OCI-LY3 (cell line): ENCODE measurements around the gene PLXNC1.

Source experiments
- H2AFZ ChIP-seq: fragments of 200-600, 300-600 bp; shearing (Covaris generic); 2 replicates; pipeline ENCODE4 v1.6.0; 2014; ENCODE audit warnings: antibody characterized with exemption, low read depth, low read length
- H3K27ac ChIP-seq: fragments of 200-600, 300-600 bp; sonication (generic); 2 replicates; pipeline ENCODE4 v1.5.1; 2014; ENCODE audit warnings: mild to moderate bottlenecking, low read length, moderate library complexity, mixed read lengths
- H3K27me3 ChIP-seq: fragments of 200-600, 300-600 bp; sonication (generic); 2 replicates; pipeline ENCODE4 v1.6.1; 2014; ENCODE audit warnings: low read depth, low read length, mixed read lengths
- H3K36me3 ChIP-seq: fragments of 200-600, 300-600 bp; sonication (generic); replicated peaks from 2 replicates; pipeline ENCODE3; 2014; ENCODE audit warnings: low read depth, low read length, mixed read lengths
- H3K4me1 ChIP-seq: fragments of 300-600, 200-600 bp; sonication (generic); 2 replicates; pipeline ENCODE4 v1.6.1; 2014; ENCODE audit warnings: low read length, mixed read lengths
- H3K4me2 ChIP-seq: fragments of 200-600, 300-600 bp; sonication (generic); 2 replicates; pipeline ENCODE4 v1.6.1; 2014; ENCODE audit warnings: low read length, mixed read lengths
- H3K4me3 ChIP-seq: fragments of 300-600, 200-600 bp; sonication (generic); 2 replicates; pipeline ENCODE4 v1.5.1; 2014; ENCODE audit warnings: antibody characterized with exemption, mild to moderate bottlenecking, low read length, moderate library complexity
- H3K79me2 ChIP-seq: fragments of 300-600, 200-600 bp; shearing (Covaris generic); 2 replicates; pipeline ENCODE4 v1.6.1; 2014; ENCODE audit warnings: mild to moderate bottlenecking, low read length, mixed read lengths
- H3K9ac ChIP-seq: fragments of 300-600, 200-600 bp; shearing (Covaris generic); 2 replicates; pipeline ENCODE4 v1.6.0; 2014; ENCODE audit warnings: mild to moderate bottlenecking, low read length, moderate library complexity
- H3K9me3 ChIP-seq: fragments of 200-600, 300-600 bp; shearing (Covaris generic); 2 replicates; pipeline ENCODE4 v1.6.1; 2014; ENCODE audit warnings: low read length, mixed read lengths; ENCODE audit not compliant: insufficient read depth
- H4K20me1 ChIP-seq: fragments of 200-600, 300-600 bp; sonication (generic); 2 replicates; pipeline ENCODE4 v1.6.1; 2016; ENCODE audit warnings: low read length, mixed read lengths; ENCODE audit not compliant: insufficient read depth
- CTCF ChIP-seq: fragments of 200-600, 300-600 bp; sonication (generic); IDR thresholded peaks from 2 replicates; pipeline ENCODE4 v1.5.1; 2014; ENCODE audit warnings: antibody characterized with exemption, low read length, low read depth
- EZH2phosphoT487 ChIP-seq: fragments of 200-600 bp; shearing (Covaris generic); IDR thresholded peaks from 2 replicates; pipeline ENCODE4 v1.6.1; 2018; ENCODE audit warnings: antibody characterized with exemption, mixed run types, low read depth

The PLXNC1 gene

DNA sequence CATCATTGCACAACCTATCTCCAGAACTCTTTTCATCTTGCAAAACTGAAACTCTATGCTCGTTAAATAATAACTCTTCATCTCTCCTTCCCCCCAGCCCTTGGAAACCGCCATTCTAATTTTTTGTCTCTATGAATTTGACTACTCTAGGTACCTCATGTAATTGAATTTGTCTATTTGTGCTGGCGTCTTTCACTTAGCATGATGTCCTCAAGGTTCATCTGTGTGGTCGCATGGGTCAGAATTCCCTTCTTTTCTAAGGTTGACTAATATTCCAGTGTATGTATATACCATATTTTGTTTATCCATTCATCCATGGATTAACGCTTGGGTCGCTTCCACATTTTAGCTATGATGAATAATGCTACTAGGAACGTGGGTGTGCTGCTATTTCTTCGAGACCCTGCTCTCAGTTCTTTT lies 80.1 kb downstream of the PLXNC1 start:
- Histone ChIP-seq H3K27ac (no peak overlapping the region), H3K36me3 (no peaks in the 10 kb centered on the region), H3K27me3 (peaks cover 60% of the 10 kb centered on the region), H3K9me3 (no peaks in the 10 kb centered on the region), H3K4me3 (peak overlapping the region; percentile 67), H4K20me1 (no peaks in the 10 kb centered on the region), H3K4me2 (peak overlapping the region; percentile 75), H2AFZ (no peak overlapping the region), H3K9ac (no peak overlapping the region), H3K4me1 (peaks cover 30% of the 10 kb centered on the region), H3K79me2 (no peaks in the 10 kb centered on the region)
- TF ChIP-seq EZH2phosphoT487 = no peak
- TF ChIP-seq CTCF = no peak

DNA sequence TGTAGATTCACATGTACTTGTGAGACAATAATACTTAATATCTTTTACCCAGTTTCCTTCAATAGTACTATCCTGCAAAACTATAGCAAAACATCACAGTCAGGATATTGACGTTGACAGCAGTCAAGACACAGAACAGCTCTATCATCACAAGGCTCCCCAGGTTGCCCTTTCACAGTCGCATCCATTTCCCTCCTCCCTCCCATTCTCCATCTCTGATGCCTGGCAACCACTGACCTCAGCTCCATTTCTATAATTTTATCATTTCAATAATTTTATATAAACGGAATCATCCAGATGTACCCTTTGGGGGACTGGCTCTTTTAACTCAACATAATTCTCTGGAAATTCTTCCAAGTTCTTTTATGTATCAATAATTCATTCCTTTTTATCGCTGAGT lies 81.5 kb downstream of the PLXNC1 start:
- H3K9me3 ChIP-seq = no peaks in the 10 kb centered on the region
- no peak overlapping the region for H3K4me3 ChIP-seq
- no peak overlapping the region for H2AFZ ChIP-seq
- H3K79me2 ChIP-seq = no peaks in the 10 kb centered on the region
- peaks cover 30% of the 10 kb centered on the region for H3K4me1 ChIP-seq
- H3K27me3 ChIP-seq = peaks cover 50% of the 10 kb centered on the region
- H3K9ac ChIP-seq = no peak overlapping the region
- TF ChIP-seq CTCF (no peak), EZH2phosphoT487 (no peak)
- no peak overlapping the region for H3K27ac ChIP-seq
- no peaks in the 10 kb centered on the region for H4K20me1 ChIP-seq
- no peak overlapping the region for H3K4me2 ChIP-seq
- H3K36me3 ChIP-seq = no peaks in the 10 kb centered on the region

DNA sequence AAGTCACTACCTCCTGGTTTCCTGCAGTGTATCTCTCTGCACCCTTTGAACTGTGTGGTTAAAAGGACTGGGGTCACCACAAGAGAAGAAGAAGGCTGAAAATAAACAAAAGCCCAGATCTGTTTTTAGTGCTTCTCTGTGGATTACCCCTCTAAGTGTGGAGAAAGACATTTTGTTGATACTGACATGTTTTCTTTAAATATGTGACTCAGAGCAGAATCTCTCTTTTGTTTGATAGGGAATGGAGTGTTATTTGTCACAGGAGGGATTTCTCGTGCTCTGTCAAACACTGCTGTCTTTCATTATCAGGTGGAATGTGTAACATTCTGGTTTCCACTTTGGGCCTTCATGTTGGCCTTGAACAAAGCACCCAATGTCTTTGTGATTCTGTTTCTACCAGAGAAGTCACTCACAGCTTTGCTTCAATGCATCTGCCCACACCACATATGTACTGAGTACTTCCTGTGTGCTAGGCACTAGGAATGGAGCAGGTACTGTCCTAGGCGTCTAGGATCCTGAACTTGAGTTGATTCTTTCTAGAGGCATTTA lies 82.1 kb downstream of the PLXNC1 start:
- Histone ChIP-seq H3K27ac (no peak overlapping the region), H2AFZ (no peak overlapping the region), H3K4me3 (no peak overlapping the region), H4K20me1 (no peaks in the 10 kb centered on the region), H3K9me3 (no peaks in the 10 kb centered on the region), H3K79me2 (no peaks in the 10 kb centered on the region), H3K9ac (no peak overlapping the region), H3K4me2 (no peak overlapping the region), H3K27me3 (peaks cover 50% of the 10 kb centered on the region), H3K4me1 (peaks cover 30% of the 10 kb centered on the region), H3K36me3 (no peaks in the 10 kb centered on the region)
- TF ChIP-seq CTCF (no peak), EZH2phosphoT487 (no peak)

GRCh38 chr12:94231709-94232108 lies 83.3 kb downstream of the PLXNC1 start:
- no peak overlapping the region for H3K27ac ChIP-seq
- H4K20me1 ChIP-seq = no peaks in the 10 kb centered on the region
- TF ChIP-seq CTCF (no peak), EZH2phosphoT487 (no peak)
- H3K4me2 ChIP-seq = no peak overlapping the region
- no peaks in the 10 kb centered on the region for H3K79me2 ChIP-seq
- no peaks in the 10 kb centered on the region for H3K9me3 ChIP-seq
- H3K36me3 ChIP-seq = no peaks in the 10 kb centered on the region
- peaks cover 26% of the 10 kb centered on the region for H3K4me1 ChIP-seq
- H3K4me3 ChIP-seq = no peak overlapping the region
- H3K27me3 ChIP-seq = peaks cover 53% of the 10 kb centered on the region
- no peak overlapping the region for H3K9ac ChIP-seq
- H2AFZ ChIP-seq = no peak overlapping the region
